ENCODE measurements around the gene YEATS2.

DNA sequence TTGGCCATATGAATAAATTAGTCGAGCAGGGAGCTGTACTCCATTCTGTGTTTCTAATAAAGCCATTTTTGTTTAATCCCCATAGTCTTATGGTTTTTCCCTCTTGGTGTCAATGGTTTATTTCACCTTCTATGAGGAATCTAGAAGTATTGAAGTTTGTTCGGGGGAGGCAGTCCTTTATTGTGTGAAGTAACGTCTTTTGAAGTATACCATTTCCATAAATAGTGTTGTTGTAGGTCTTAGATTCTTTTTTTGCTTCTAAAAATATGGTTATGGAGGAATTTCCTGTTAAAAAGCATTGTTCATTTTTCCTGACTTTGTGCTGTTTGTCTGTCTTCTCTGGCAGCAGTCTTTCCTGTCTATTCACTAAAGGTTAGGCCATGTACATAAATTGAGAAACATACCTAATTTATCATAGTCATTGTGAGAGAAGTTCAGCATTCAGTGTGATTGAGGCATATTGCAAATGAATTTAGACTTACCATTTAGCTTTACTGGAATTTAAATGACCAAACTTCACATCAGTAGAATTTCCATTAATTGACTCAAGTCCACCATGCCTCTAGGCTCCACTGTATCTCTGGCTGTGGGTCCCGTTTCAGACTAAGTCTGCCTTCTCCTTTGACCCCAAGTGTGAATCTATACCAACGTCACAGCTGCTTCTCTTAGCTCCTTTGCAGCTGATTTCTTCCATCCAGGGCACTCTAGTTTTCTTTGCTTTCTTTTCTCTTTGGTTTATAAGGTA, 37.3 kb downstream of the YEATS2 start:
- no peak for TF ChIP-seq EZH2phosphoT487 (IDR thresholded peaks at IDR 0.05; ENCODE audit: borderline replicate concordance)
- TF ChIP-seq, protein P1, sequence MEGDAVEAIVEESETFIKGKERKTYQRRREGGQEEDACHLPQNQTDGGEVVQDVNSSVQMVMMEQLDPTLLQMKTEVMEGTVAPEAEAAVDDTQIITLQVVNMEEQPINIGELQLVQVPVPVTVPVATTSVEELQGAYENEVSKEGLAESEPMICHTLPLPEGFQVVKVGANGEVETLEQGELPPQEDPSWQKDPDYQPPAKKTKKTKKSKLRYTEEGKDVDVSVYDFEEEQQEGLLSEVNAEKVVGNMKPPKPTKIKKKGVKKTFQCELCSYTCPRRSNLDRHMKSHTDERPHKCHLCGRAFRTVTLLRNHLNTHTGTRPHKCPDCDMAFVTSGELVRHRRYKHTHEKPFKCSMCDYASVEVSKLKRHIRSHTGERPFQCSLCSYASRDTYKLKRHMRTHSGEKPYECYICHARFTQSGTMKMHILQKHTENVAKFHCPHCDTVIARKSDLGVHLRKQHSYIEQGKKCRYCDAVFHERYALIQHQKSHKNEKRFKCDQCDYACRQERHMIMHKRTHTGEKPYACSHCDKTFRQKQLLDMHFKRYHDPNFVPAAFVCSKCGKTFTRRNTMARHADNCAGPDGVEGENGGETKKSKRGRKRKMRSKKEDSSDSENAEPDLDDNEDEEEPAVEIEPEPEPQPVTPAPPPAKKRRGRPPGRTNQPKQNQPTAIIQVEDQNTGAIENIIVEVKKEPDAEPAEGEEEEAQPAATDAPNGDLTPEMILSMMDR (conservative IDR thresholded peaks at IDR 0.05; ENCODE audit: low read length) = no peak

Measured in Loucy (cell line).